Colon (tissue), 2 donors: ENCODE results near the gene TUBB4A.

Experiments used
- FAIRE-seq: peaks from 2 replicates; lab custom pipeline; 2012; peaks lifted over from hg19 to GRCh38; lab: Jason Lieb, UNC
- donor health status: control.
- donor health status: control.

TUBB4A gene

GRCh38 chr19:6466526-6467248 lies 35.4 kb downstream of the TUBB4A start:
- no peak for FAIRE-seq

GRCh38 chr19:6465663-6466062 lies 36.4 kb downstream of the TUBB4A start:
- no peak for FAIRE-seq

GRCh38 chr19:6465006-6465405 lies 37.1 kb downstream of the TUBB4A start:
- FAIRE-seq, result no peak

- no peak for FAIRE-seq
These were observed 37.8 kb downstream of the TUBB4A start, which contains the start of gene CRB3 for GRCh38 chr19:6464070-6464873. Gene CRB3 (plus strand): TSS chr19:6464271. CDS start chr19:6464702, 431 bp downstream.

- FAIRE-seq, result no peak
These were observed 41.8 kb downstream of the TUBB4A start for GRCh38 chr19:6460099-6460884.

- no peak for FAIRE-seq
These were observed 42.6 kb downstream of the TUBB4A start, which contains the start of gene SLC25A23 for GRCh38 chr19:6459262-6460098. Gene SLC25A23 (minus strand): TSS chr19:6459792. CDS start chr19:6459628, 164 bp downstream.

GRCh38 chr19:6458695-6459261 lies 43.3 kb downstream of the TUBB4A start:
- FAIRE-seq, result no peak

GRCh38 chr19:6457958-6458694 lies 44.0 kb downstream of the TUBB4A start:
- no peak for FAIRE-seq

GRCh38 chr19:6455924-6456323 lies 46.2 kb downstream of the TUBB4A start:
- no peak for FAIRE-seq

GRCh38 chr19:6453951-6454565 lies 48.1 kb downstream of the TUBB4A start:
- FAIRE-seq, result no peak

- FAIRE-seq, result no peak
These were observed 49.2 kb downstream of the TUBB4A start for GRCh38 chr19:6452899-6453298.

GRCh38 chr19:6452223-6452614 lies 49.9 kb downstream of the TUBB4A start:
- FAIRE-seq, result no peak

- FAIRE-seq, result no peak
These were observed 50.4 kb downstream of the TUBB4A start for GRCh38 chr19:6451583-6452222.

GRCh38 chr19:6450166-6450565 lies 51.9 kb downstream of the TUBB4A start:
- no peak for FAIRE-seq

- FAIRE-seq, result no peak
These were observed 54.1 kb downstream of the TUBB4A start for GRCh38 chr19:6448045-6448444.

GRCh38 chr19:6446452-6446851 lies 55.7 kb downstream of the TUBB4A start:
- no peak for FAIRE-seq
